ENCODE results near the gene NCKIPSD.

- TF ChIP-seq, protein P1, sequence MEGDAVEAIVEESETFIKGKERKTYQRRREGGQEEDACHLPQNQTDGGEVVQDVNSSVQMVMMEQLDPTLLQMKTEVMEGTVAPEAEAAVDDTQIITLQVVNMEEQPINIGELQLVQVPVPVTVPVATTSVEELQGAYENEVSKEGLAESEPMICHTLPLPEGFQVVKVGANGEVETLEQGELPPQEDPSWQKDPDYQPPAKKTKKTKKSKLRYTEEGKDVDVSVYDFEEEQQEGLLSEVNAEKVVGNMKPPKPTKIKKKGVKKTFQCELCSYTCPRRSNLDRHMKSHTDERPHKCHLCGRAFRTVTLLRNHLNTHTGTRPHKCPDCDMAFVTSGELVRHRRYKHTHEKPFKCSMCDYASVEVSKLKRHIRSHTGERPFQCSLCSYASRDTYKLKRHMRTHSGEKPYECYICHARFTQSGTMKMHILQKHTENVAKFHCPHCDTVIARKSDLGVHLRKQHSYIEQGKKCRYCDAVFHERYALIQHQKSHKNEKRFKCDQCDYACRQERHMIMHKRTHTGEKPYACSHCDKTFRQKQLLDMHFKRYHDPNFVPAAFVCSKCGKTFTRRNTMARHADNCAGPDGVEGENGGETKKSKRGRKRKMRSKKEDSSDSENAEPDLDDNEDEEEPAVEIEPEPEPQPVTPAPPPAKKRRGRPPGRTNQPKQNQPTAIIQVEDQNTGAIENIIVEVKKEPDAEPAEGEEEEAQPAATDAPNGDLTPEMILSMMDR (IDR thresholded peaks at IDR 0.05; ENCODE audit: borderline replicate concordance, extremely low read depth, low read length, poor library complexity, severe bottlenecking): no peak
- no peak for TF ChIP-seq EZH2 (IDR thresholded peaks at IDR 0.05; ENCODE audit: borderline replicate concordance, low read depth, low read length, severe bottlenecking)
These were observed 61.7 kb downstream of the NCKIPSD start for GRCh38 chr3:48623851-48624547.
